ENCODE data around the gene MYL4.
"Not testable (repeated sequence)": the region's sequence is repeated elsewhere in the genome, so short reads cannot be mapped to it uniquely, and the experiment has no call there.

Gene MYL4

DNA sequence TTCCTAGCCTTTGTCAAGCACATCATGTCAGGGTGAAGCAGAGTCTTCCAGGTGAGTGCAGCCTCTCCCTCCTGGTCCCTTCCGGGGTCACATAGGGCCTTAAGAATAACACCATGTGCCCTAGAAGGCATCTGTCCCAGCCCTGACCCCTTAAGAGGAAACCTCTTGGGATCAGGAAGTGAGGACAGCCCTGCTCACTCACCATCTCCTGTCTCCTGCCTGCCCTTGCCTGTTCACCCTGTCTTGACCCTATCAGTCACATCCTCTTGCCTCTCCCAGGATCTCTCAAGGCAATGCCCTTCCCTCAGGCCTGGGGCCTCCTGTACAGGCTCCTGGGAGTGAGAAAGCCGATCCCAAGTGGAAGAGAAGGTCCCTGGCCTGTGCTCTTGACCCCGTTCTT lies 13.9 kb downstream of the MYL4 start:
- Mint-ChIP-seq H3K4me1 (peaks cover 34% of the 10 kb centered on the region), H3K36me3 (ENCODE audit: low read depth) (peaks cover 3% of the 10 kb centered on the region)

DNA sequence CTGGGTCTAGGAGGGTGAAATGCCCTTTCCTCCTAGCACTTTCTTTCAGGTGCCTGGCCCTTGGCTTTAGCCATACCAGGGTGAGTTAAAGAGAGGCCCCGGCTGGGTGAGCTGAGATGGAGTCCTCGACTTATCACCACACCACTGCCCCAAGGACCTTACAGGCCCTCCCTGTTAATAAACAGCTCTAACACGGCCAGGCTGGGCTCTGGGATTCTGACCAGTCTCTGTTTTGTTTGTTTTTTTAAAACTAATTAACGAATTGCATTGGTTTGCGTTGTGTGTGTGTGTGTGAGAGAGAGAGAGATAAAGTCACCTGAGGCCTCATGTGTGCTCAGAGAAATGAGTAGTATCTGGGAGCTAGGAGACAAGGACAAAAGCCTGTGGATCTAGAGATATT lies 14.3 kb downstream of the MYL4 start:
- no peak overlapping the region for H3K27ac Mint-ChIP-seq
- no peak overlapping the region for H3K4me3 Mint-ChIP-seq
- TF ChIP-seq CTCF (IDR thresholded peaks at IDR 0.05; ENCODE audit: unreplicated experiment in 3 of 3), result no peak
- H3K36me3 Mint-ChIP-seq (ENCODE audit: low read depth), result peaks cover 3% of the 10 kb centered on the region
- peaks cover 34% of the 10 kb centered on the region for H3K4me1 Mint-ChIP-seq
- H3K9me3 Mint-ChIP-seq, result peaks cover 7% of the 10 kb centered on the region
- H3K27me3 Mint-ChIP-seq (ENCODE audit: low read depth), result peaks cover 18% of the 10 kb centered on the region

More for the DNA sequence above, 13.9 kb downstream of the MYL4 start:
- Mint-ChIP-seq H3K9me3 (peaks cover 7% of the 10 kb centered on the region), H3K27me3 (ENCODE audit: low read depth) (peaks cover 16% of the 10 kb centered on the region), H3K27ac (no peak overlapping the region), H3K4me3 (no peak overlapping the region)
- TF ChIP-seq CTCF (IDR thresholded peaks at IDR 0.05; ENCODE audit: unreplicated experiment in 3 of 3), result no peak

DNA sequence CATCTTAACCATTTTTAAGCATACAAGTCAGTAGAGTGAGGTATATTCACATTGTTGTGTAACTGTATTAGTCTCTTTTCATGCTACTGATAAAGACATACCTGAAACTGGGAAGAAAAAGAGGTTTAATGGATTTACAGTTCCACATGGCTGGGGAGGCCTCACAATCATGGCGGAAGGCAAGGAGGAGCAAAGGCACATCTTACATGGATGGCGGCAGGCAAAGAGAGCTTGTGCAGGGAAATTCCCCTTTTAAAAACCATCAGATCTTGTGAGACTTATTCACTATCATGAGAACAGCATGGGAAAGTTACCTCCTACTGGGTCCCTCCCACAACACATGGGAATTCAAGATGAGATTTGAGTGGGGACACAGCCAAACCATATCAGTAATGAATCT lies 14.9 kb downstream of the MYL4 start:
- Mint-ChIP-seq H3K27me3 (ENCODE audit: low read depth) (peaks cover 18% of the 10 kb centered on the region), H3K4me1 (peaks cover 33% of the 10 kb centered on the region), H3K27ac (peak overlapping the region in 2 of 3 experiments; percentile 10 to 91)
- not testable (repeated sequence) for H3K36me3 Mint-ChIP-seq (ENCODE audit: low read depth); H3K9me3 Mint-ChIP-seq; H3K4me3 Mint-ChIP-seq

- H3K27me3 Mint-ChIP-seq (ENCODE audit: low read depth), result peaks cover 15% of the 10 kb centered on the region
- peaks cover 37% of the 10 kb centered on the region for H3K4me1 Mint-ChIP-seq
- H3K36me3 Mint-ChIP-seq (ENCODE audit: low read depth), result peaks cover 3% of the 10 kb centered on the region
Measured at GRCh38 chr17:47224966-47225365, 15.8 kb downstream of the MYL4 start.

DNA sequence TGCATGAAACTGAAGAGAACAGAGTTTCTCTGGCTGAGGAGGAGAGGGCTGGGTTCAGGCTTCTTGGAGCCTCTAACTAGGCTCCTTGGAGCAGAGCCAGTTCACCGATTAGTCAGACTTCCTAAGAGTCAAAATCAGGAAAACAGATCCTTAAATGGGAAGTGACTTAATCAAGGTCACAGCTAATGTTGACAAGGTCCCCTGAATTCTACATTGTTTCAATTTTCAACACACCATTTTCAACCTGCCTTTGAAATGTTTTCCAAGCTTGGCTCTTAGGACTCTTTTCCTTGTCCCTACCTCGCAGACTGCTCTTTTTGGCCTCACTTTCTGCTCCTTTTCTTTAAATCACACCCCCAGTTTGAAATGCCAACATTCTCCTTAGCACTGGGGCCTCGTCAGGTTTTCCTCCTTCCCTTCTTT lies 16.3 kb downstream of the MYL4 start:
- Mint-ChIP-seq H3K27me3 (ENCODE audit: low read depth) (peaks cover 12% of the 10 kb centered on the region), H3K4me1 (peaks cover 37% of the 10 kb centered on the region), H3K27ac (peak overlapping the region; percentile 39 to 91 (median 84)), H3K4me3 (no peak overlapping the region), H3K36me3 (ENCODE audit: low read depth) (peaks cover 3% of the 10 kb centered on the region), H3K9me3 (peaks cover 7% of the 10 kb centered on the region)
- no peak for TF ChIP-seq CTCF (IDR thresholded peaks at IDR 0.05; ENCODE audit: unreplicated experiment in 3 of 3)

More at GRCh38 chr17:47224966-47225365, 15.8 kb downstream of the MYL4 start:
- H3K27ac Mint-ChIP-seq, result peak overlapping the region; percentile 39 to 91 (median 84)
- no peak for TF ChIP-seq CTCF (IDR thresholded peaks at IDR 0.05; ENCODE audit: unreplicated experiment in 3 of 3)
- no peak overlapping the region for H3K4me3 Mint-ChIP-seq
- peaks cover 7% of the 10 kb centered on the region for H3K9me3 Mint-ChIP-seq

- Mint-ChIP-seq H3K27ac (peak overlapping the region; percentile 39 to 91 (median 84)), H3K9me3 (peaks cover 7% of the 10 kb centered on the region), H3K36me3 (ENCODE audit: low read depth) (peaks cover 3% of the 10 kb centered on the region), H3K27me3 (ENCODE audit: low read depth) (peaks cover 11% of the 10 kb centered on the region), H3K4me1 (peaks cover 41% of the 10 kb centered on the region), H3K4me3 (no peak overlapping the region)
- TF ChIP-seq CTCF (IDR thresholded peaks at IDR 0.05; ENCODE audit: unreplicated experiment in 3 of 3), result no peak
Measured at GRCh38 chr17:47225911-47226688, 17.0 kb downstream of the MYL4 start.

All from nephron (organoid).